SK-N-SH (cell line): ENCODE results near the gene STX5. TPM values are rescaled to one million over a fixed set of nuclear protein-coding genes. Genes with fewer than 3 reads are reported as not detected.
A peak's percentile ranks its signal among the peaks of the same experiment; 100 is the strongest.

ENCODE experiments used
- CTCF ChIA-PET: fragments of 300-600, 350-600 bp; formaldehyde crosslinking; extraction: SDS; loops from one replicate; lab custom pipeline; 2021; lab: Yijun Ruan, JAX
- POLR2A ChIA-PET: fragments of 350-600 bp; sonication (Branson Sonifier 250); formaldehyde crosslinking; extraction: SDS; loops from one replicate; lab custom pipeline; 2020; ENCODE audit warnings: antibody characterized with exemption, inconsistent platforms; lab: Yijun Ruan, JAX
- DNase-seq: peaks from one replicate; pipeline ENCODE4 v3.0.0; 2012
- H2AFZ ChIP-seq: fragments of 200-600 bp; sonication (generic); 2 replicates; pipeline ENCODE4 v1.8.1; 2016; ENCODE audit warnings: antibody characterized with exemption, mild to moderate bottlenecking, low read depth
- H3F3A ChIP-seq: fragments of 200-600 bp; sonication (generic); replicated peaks from 2 replicates; pipeline ENCODE3; 2016; ENCODE audit warnings: antibody characterized with exemption, mild to moderate bottlenecking; ENCODE audit not compliant: insufficient read depth
- H3K27ac ChIP-seq, 2 experiments: fragments of 200-500 bp in 1 of 2; fragments of 200-600 bp in 1 of 2; sonication (Bioruptor generic) in 1 of 2; sonication (generic), shearing (Covaris generic) in 1 of 2; 2 replicates each; pipeline versions ENCODE4 v1.5.1 to v1.6.1; 2014 to 2016; ENCODE audit warnings: low read depth in 2 of 2, inconsistent platforms in 1 of 2, low read length in 1 of 2, mild to moderate bottlenecking in 1 of 2, mixed read lengths in 1 of 2
- H3K27me3 ChIP-seq: fragments of 200-600 bp; sonication (generic), shearing (Covaris generic); 2 replicates; pipeline ENCODE4 v1.6.1; 2016; ENCODE audit warnings: mixed run types; ENCODE audit not compliant: insufficient read depth
- H3K36me3 ChIP-seq, 2 experiments: fragments of 200-500 bp in 1 of 2; fragments of 200-600 bp in 1 of 2; sonication (Bioruptor generic) in 1 of 2; sonication (generic) in 1 of 2; replicated peaks in 1 of 2; 2 replicates each; pipeline versions ENCODE3 to v1.5.1; 2014 to 2016; ENCODE audit warnings: low read length in 1 of 2, mild to moderate bottlenecking in 1 of 2; ENCODE audit not compliant: insufficient read depth in 2 of 2, control insufficient read depth in 1 of 2
- H3K4me1 ChIP-seq, 2 experiments: fragments of 200-500 bp in 1 of 2; fragments of 200-600 bp in 1 of 2; sonication (Bioruptor generic) in 1 of 2; sonication (generic), shearing (Covaris generic) in 1 of 2; 2 replicates each; pipeline versions ENCODE4 v1.5.1 to v1.6.1; 2014 to 2016; ENCODE audit warnings: low read depth in 1 of 2, low read length in 1 of 2, mixed run types in 1 of 2; ENCODE audit not compliant: insufficient read depth in 2 of 2, control insufficient read depth in 1 of 2
- H3K4me2 ChIP-seq: fragments of 200-600 bp; sonication (generic), shearing (Covaris generic); 2 replicates; pipeline ENCODE4 v1.6.1; 2017; ENCODE audit warnings: mixed run types
- H3K4me3 ChIP-seq, 2 experiments: fragments of 200-500 bp in 1 of 2; fragments of 200-600 bp in 1 of 2; sonication (Bioruptor generic) in 1 of 2; sonication (generic), shearing (Covaris generic) in 1 of 2; 2 replicates each; pipeline versions ENCODE4 v1.5.1 to v1.8.1; 2014 to 2016; ENCODE audit warnings: low read depth in 2 of 2, inconsistent platforms in 1 of 2, low read length in 1 of 2, mild to moderate bottlenecking in 1 of 2, mixed read lengths in 1 of 2, moderate library complexity in 1 of 2
- H3K79me2 ChIP-seq: fragments of 200-600 bp; sonication (generic); 2 replicates; pipeline ENCODE4 v1.8.1; 2017; ENCODE audit warnings: mild to moderate bottlenecking; ENCODE audit not compliant: insufficient read depth
- H3K9ac ChIP-seq: fragments of 200-600 bp; sonication (generic); 2 replicates; pipeline ENCODE4 v1.6.1; 2017; ENCODE audit warnings: mixed run types
- H3K9me2 ChIP-seq: fragments of 200-600 bp; sonication (generic); 2 replicates; pipeline ENCODE4 v1.6.1; 2017; ENCODE audit warnings: mixed run types
- H3K9me3 ChIP-seq: fragments of 200-600 bp; sonication (generic); 2 replicates; pipeline ENCODE4 v1.6.1; 2017; ENCODE audit warnings: mixed run types, mild to moderate bottlenecking, moderate library complexity
- H4K20me1 ChIP-seq: fragments of 200-600 bp; sonication (generic); 2 replicates; pipeline ENCODE4 v1.6.1; 2017; ENCODE audit warnings: mild to moderate bottlenecking, mixed run types; ENCODE audit not compliant: insufficient read depth
- ELF1 ChIP-seq: IDR thresholded peaks from 2 replicates; pipeline ENCODE4 v1.4.0; 2012
- EZH2phosphoT487 ChIP-seq: fragments of 200-600 bp; sonication (generic); IDR thresholded peaks from 2 replicates; pipeline ENCODE4 v1.6.1; 2017; ENCODE audit warnings: low read depth, mixed run types, mild to moderate bottlenecking, antibody characterized with exemption, moderate library complexity, borderline replicate concordance
- JUND ChIP-seq: IDR thresholded peaks from 2 replicates; pipeline ENCODE4 v1.4.0; 2012
- NFIC ChIP-seq: IDR thresholded peaks from 2 replicates; pipeline ENCODE4 v1.4.0; 2012; ENCODE audit warnings: borderline replicate concordance
- NRF1 ChIP-seq: IDR thresholded peaks from 2 replicates; pipeline ENCODE4 v1.6.1; 2012; ENCODE audit warnings: low read depth, mild to moderate bottlenecking, low read length
- RAD21 ChIP-seq: IDR thresholded peaks from 2 replicates; pipeline ENCODE4 v1.6.1; 2012; ENCODE audit warnings: mild to moderate bottlenecking, low read length
- RCOR1 ChIP-seq: fragments of 150-350 bp; IDR thresholded peaks from 2 replicates; pipeline ENCODE4 v1.6.1; 2017; ENCODE audit warnings: antibody characterized with exemption, low read length
- RFX5 ChIP-seq: IDR thresholded peaks from 2 replicates; pipeline ENCODE4 v1.6.1; 2012; ENCODE audit warnings: mild to moderate bottlenecking, improper control_type of control experiment, low read length
- SIN3A ChIP-seq: IDR thresholded peaks from 2 replicates; pipeline ENCODE4 v1.6.1; 2012; ENCODE audit warnings: low read depth, mild to moderate bottlenecking, low read length, moderate library complexity, borderline replicate concordance
- SMC3 ChIP-seq: IDR thresholded peaks from 2 replicates; pipeline ENCODE4 v1.6.1; 2012; ENCODE audit warnings: low read depth, low read length, improper control_type of control experiment
- TCF12 ChIP-seq: IDR thresholded peaks from 2 replicates; pipeline ENCODE4 v1.4.0; 2012
- TEAD4 ChIP-seq: IDR thresholded peaks from 2 replicates; pipeline ENCODE4 v1.4.0; 2012; ENCODE audit warnings: mild to moderate bottlenecking, borderline replicate concordance; ENCODE audit not compliant: insufficient read depth
- WGBS: methylation state at CpG from one replicate; pipeline ENCODE4 v1.1.6; 2017; ENCODE audit warnings: low lambda C conversion rate; 5-methylcytosine and 5-hydroxymethylcytosine counted together
- polyA plus RNA-seq, 3 experiments: library from polyadenylated mRNA; depleted of rRNA; stranded (reverse); fragments of >200 nt; gene quantifications; 2 replicates each; pipeline ENCODE4 v1.2.3, GENCODE V29; 2012
- TF ChIP-seq, protein P1 (sequence below): IDR thresholded peaks from 2 replicates; pipeline ENCODE4; 2012
- TF ChIP-seq, protein P2 (sequence below): fragments of 200-600 bp; sonication (generic); IDR thresholded peaks from 2 replicates; pipeline ENCODE4 v1.6.1; 2017; ENCODE audit warnings: antibody characterized with exemption, mild to moderate bottlenecking, moderate library complexity
- TF ChIP-seq, protein P3 (sequence below): IDR thresholded peaks from 2 replicates; pipeline ENCODE4 v1.6.1; 2012; ENCODE audit warnings: mild to moderate bottlenecking, low read depth, low read length, moderate library complexity
- TF ChIP-seq, protein P4 (sequence below): fragments of 150-350 bp; IDR thresholded peaks from 2 replicates; pipeline ENCODE4 v1.6.1; 2016; ENCODE audit warnings: mild to moderate bottlenecking, low read depth, low read length
- TF ChIP-seq, protein P5 (sequence below): fragments of 150-350 bp; IDR thresholded peaks from 2 replicates; pipeline ENCODE4 v1.6.1; 2017; ENCODE audit warnings: antibody characterized with exemption, low read length, low read depth, borderline replicate concordance

STX5 gene
- polyA plus RNA-seq, 1 of the 3 experiments (the other 2 are of a cell fraction): 24.2 TPM

DNA sequence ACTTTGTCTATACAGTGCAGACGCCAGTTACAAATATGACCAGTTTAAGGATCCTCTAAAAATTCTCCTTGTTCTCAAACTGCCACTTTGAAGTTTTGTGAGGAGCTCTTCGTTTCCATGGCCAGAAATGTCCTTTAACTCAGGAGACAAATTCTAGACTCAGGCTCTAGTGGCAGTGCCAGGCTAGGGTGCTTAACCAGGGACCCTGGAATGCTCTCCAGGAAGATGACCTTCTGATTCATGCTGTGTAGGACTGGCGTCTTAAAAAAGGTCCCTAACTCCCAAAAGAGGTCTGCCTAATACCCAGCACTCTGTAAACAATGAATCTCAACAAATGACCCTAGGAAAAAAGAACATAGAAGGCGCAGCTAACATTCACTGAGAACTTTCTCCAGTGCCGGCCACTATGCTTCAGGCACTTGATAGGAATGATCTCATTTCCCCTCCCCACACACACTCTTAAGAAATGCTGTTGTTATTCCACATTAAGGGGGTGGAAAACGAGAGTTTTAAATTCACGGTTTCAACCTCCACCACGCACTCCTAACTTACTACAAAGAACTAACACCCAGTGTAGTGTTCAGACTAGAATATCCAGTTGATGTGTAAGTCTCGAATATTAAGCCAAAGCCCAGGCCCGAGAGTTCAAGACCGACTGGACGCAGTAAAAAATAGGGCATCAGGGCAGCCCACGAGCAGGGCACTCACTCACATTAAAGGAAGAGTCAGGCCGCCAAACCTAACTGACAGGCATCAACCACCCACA is 27.4 kb downstream of the STX5 start:
- ChIA-PET POLR2A (interaction anchor here (0.9 to 1.1 kb wide), 4 partner anchors 8 to 51 kb away, joined by 3 to 5 read pairs (median 4); no protein-coding TSS in a partner anchor), CTCF (interaction anchor here (0.7 to 2.5 kb wide), 3 partner anchors 18 to 51 kb away, joined by 3 to 12 read pairs (median 3); partner anchors contain the start of genes TMEM179B and ZBTB3)
- Histone ChIP-seq H3K36me3 (peaks cover 38 to 43% of the 10 kb centered on the region in 2 experiments), H3K9ac (peak overlapping the region; percentile 93), H2AFZ (peak overlapping the region; percentile 52; the same call in 1 of the 2 replicates), H3K4me3 (peak overlapping the region; percentile 91 to 94), H3K27me3 (no peaks in the 10 kb centered on the region), H4K20me1 (peaks cover 16% of the 10 kb centered on the region), H3K9me3 (no peaks in the 10 kb centered on the region), H3F3A (peaks cover 21% of the 10 kb centered on the region), H3K9me2 (no peaks in the 10 kb centered on the region), H3K79me2 (peaks cover 41% of the 10 kb centered on the region), H3K4me2 (peak overlapping the region; percentile 92), H3K4me1 (peaks cover 8 to 18% of the 10 kb centered on the region in 2 experiments), H3K27ac (peak overlapping the region; percentile 75 to 83)
- 3% methylated on average over 14 of the region's 14 CpGs for whole genome bisulfite sequencing
- DNase-seq: no peak
- no peak for TF ChIP-seq RAD21

DNA sequence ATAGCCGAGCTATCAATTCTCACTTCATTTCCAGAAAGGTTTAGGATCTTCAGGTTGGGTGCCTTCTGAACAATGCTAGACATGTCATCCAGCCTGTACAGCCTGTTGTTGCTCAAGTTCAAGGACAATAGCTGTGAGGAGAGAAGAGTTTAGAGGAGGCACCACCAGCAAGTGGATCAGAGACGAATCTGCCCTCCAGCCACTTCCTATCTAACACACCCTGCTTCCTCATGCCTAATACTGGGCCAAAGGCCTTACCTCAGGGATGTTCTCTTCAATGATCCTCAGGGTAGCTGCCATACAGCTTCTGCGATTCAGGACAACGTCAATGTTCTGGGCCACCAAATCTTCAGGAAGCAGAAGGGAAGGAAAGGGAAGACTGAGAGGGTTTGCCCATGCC is 30.8 kb downstream of the STX5 start:
- H4K20me1 ChIP-seq: peaks cover 16% of the 10 kb centered on the region
- no peak overlapping the region for H2AFZ ChIP-seq
- no peak overlapping the region for H3K27ac ChIP-seq
- POLR2A ChIA-PET: interaction anchor here (0.7 to 1.5 kb wide), 3 partner anchors 14 to 129 kb away, joined by 3 to 5 read pairs (median 4); partner anchors contain the start of genes LBHD1, TMEM179B and UQCC3
- peaks cover 60 to 72% of the 10 kb centered on the region in 2 experiments for H3K36me3 ChIP-seq
- no peaks in the 10 kb centered on the region for H3K27me3 ChIP-seq
- H3K4me3 ChIP-seq: no peak overlapping the region
- peaks cover 20% of the 10 kb centered on the region for H3F3A ChIP-seq
- H3K4me1 ChIP-seq: peaks cover 8 to 16% of the 10 kb centered on the region in 2 experiments
- no peak for DNase-seq
- H3K9me3 ChIP-seq: no peaks in the 10 kb centered on the region
- H3K9me2 ChIP-seq: no peaks in the 10 kb centered on the region
- H3K4me2 ChIP-seq: no peak overlapping the region
- peaks cover 41% of the 10 kb centered on the region for H3K79me2 ChIP-seq
- CTCF ChIA-PET: interaction anchor here (1.3 kb wide), 2 partner anchors 10 to 15 kb away, joined by 4 read pairs; no protein-coding TSS in a partner anchor
- WGBS: 95% methylated on average over 3 of the region's 4 CpGs
- H3K9ac ChIP-seq: no peak overlapping the region
- TF ChIP-seq, protein P1, sequence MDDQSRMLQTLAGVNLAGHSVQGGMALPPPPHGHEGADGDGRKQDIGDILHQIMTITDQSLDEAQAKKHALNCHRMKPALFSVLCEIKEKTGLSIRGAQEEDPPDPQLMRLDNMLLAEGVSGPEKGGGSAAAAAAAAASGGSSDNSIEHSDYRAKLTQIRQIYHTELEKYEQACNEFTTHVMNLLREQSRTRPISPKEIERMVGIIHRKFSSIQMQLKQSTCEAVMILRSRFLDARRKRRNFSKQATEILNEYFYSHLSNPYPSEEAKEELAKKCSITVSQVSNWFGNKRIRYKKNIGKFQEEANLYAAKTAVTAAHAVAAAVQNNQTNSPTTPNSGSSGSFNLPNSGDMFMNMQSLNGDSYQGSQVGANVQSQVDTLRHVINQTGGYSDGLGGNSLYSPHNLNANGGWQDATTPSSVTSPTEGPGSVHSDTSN: no peak
- no peak for TF ChIP-seq SMC3
- no peak for TF ChIP-seq JUND
- TF ChIP-seq RAD21: no peak
- TF ChIP-seq EZH2phosphoT487: no peak
- no peak for TF ChIP-seq SIN3A
- TF ChIP-seq, protein P2, sequence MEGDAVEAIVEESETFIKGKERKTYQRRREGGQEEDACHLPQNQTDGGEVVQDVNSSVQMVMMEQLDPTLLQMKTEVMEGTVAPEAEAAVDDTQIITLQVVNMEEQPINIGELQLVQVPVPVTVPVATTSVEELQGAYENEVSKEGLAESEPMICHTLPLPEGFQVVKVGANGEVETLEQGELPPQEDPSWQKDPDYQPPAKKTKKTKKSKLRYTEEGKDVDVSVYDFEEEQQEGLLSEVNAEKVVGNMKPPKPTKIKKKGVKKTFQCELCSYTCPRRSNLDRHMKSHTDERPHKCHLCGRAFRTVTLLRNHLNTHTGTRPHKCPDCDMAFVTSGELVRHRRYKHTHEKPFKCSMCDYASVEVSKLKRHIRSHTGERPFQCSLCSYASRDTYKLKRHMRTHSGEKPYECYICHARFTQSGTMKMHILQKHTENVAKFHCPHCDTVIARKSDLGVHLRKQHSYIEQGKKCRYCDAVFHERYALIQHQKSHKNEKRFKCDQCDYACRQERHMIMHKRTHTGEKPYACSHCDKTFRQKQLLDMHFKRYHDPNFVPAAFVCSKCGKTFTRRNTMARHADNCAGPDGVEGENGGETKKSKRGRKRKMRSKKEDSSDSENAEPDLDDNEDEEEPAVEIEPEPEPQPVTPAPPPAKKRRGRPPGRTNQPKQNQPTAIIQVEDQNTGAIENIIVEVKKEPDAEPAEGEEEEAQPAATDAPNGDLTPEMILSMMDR: no peak
- no peak for TF ChIP-seq ELF1
- no peak for TF ChIP-seq NRF1
- TF ChIP-seq, protein P3, sequence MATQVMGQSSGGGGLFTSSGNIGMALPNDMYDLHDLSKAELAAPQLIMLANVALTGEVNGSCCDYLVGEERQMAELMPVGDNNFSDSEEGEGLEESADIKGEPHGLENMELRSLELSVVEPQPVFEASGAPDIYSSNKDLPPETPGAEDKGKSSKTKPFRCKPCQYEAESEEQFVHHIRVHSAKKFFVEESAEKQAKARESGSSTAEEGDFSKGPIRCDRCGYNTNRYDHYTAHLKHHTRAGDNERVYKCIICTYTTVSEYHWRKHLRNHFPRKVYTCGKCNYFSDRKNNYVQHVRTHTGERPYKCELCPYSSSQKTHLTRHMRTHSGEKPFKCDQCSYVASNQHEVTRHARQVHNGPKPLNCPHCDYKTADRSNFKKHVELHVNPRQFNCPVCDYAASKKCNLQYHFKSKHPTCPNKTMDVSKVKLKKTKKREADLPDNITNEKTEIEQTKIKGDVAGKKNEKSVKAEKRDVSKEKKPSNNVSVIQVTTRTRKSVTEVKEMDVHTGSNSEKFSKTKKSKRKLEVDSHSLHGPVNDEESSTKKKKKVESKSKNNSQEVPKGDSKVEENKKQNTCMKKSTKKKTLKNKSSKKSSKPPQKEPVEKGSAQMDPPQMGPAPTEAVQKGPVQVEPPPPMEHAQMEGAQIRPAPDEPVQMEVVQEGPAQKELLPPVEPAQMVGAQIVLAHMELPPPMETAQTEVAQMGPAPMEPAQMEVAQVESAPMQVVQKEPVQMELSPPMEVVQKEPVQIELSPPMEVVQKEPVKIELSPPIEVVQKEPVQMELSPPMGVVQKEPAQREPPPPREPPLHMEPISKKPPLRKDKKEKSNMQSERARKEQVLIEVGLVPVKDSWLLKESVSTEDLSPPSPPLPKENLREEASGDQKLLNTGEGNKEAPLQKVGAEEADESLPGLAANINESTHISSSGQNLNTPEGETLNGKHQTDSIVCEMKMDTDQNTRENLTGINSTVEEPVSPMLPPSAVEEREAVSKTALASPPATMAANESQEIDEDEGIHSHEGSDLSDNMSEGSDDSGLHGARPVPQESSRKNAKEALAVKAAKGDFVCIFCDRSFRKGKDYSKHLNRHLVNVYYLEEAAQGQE: no peak
- TF ChIP-seq RFX5: no peak
- no peak for TF ChIP-seq TEAD4
- TF ChIP-seq, protein P4, sequence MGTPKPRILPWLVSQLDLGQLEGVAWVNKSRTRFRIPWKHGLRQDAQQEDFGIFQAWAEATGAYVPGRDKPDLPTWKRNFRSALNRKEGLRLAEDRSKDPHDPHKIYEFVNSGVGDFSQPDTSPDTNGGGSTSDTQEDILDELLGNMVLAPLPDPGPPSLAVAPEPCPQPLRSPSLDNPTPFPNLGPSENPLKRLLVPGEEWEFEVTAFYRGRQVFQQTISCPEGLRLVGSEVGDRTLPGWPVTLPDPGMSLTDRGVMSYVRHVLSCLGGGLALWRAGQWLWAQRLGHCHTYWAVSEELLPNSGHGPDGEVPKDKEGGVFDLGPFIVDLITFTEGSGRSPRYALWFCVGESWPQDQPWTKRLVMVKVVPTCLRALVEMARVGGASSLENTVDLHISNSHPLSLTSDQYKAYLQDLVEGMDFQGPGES: no peak
- no peak for TF ChIP-seq TCF12
- TF ChIP-seq, protein P5, sequence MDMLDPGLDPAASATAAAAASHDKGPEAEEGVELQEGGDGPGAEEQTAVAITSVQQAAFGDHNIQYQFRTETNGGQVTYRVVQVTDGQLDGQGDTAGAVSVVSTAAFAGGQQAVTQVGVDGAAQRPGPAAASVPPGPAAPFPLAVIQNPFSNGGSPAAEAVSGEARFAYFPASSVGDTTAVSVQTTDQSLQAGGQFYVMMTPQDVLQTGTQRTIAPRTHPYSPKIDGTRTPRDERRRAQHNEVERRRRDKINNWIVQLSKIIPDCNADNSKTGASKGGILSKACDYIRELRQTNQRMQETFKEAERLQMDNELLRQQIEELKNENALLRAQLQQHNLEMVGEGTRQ: no peak
- no peak for TF ChIP-seq NFIC
- no peak for TF ChIP-seq RCOR1
